GM19351 (cell line): ENCODE results near the gene TMEM154.

Experiments used
- ATAC-seq: cut with Tn5 transposase; IDR thresholded peaks from one replicate; pipeline ENCODE4 v1.9.1; 2021; ENCODE audit warnings: mild to moderate bottlenecking, moderate library complexity; ENCODE audit not compliant: unreplicated experiment

Gene TMEM154

GRCh38 chr4:152598454-152598853 is 81.3 kb downstream of the TMEM154 start:
- ATAC-seq, result no peak

DNA sequence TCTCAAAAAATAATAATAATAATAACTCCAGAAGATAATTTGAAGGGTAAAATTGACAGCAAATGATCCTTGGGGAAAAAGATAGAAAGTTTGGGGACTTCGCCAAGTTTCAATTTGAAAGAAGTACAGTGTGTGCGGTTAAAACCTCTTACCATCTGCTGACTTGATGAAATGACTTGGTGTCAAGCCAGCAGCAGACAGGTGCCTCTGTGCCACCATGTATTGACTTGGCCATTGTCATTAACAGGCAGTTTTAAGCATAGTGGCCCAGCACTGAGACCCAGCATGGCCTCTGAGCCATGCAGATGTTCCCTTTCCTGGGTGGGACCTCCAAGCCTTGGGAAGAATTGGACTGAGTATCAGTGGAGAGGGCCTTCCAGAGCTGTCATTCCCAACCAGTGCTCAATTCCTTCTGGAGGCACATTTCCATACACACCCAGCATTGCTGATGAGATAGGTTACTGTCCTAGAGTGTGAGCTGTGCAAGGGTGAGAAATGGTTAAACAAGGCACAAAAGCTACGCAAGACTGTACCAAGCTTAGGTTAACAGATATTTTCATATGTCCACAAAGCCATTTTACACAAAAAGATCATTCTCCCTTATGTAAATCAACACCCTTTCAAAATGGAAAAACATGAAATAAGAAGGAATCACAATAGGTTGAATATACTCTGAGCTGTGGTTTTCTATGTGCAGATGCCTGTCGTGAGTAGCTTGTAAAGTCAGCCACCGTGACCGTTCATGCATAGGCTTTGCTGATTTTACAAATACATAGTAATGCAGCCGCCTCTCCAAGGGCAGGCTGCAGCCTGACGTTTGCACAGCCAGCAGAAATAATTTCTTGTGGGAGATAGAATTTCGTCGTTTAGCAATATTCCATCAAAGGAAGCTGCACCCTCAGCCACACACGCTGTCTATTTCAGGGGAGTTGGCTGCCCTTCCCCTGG is 84.5 kb downstream of the TMEM154 start:
- peak; percentile 93 for ATAC-seq

GRCh38 chr4:152594057-152594456 is 85.7 kb downstream of the TMEM154 start:
- ATAC-seq, result no peak

DNA sequence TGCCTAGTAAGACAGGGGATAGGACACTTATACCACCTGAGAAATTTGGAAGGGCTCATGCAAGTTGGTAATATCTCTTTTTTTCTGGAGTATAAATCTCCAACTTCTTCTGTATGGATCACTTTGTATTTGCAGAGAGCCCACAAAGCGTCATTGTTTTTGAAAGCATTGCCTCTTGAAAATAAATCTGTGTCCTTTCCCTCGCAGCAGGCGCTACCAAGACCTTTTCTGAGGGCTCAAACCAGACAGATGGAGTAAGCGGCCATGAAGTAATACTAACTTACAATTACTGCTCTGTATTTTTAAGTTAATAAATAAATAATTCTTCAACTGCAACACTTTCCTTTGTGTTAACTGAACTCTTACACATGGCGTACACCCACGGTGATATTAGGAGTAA is 87.9 kb downstream of the TMEM154 start:
- ATAC-seq, result no peak

DNA sequence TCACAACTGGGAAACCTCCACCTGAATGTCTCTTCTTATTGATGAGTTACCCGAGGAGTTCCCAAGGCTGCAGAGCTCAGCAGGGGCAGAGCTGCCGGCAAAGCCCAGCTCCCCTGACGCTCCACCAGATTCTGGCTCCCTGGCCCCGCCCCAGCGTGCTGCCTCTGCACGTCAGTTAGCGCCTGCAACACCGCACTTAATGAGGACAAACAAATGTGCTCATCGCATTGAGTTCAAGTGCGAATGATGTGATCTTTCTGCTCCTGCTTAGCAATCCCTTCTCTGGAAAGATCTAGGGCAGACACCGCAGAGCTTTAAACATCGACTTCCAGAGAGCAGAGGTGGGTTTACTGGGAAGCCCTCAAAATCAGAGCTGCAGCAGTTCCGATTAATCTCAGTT is 88.4 kb downstream of the TMEM154 start:
- ATAC-seq, result no peak

GRCh38 chr4:152590179-152591031 is 89.4 kb downstream of the TMEM154 start:
- no peak for ATAC-seq

- ATAC-seq, result no peak
Observed at GRCh38 chr4:152588869-152589268, 90.9 kb downstream of the TMEM154 start.

DNA sequence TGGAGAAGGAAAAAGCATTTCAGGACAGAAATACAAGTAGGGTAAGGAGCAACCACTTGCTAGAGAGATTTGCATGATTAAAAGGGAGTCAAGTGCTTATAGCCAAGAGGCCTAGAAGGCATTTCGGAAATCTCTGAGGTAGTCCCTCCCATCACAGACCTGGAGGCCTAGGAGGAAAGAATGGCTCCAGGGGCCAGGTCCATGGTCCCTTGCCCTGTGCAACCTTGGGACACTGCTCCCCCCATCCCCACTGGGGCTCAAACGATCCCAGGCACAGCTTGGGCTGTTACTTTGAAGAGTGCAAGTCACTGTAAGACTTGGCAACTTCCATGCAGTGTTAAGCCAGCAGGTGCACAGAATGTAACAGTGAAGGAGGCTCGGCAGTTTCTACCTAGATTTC is 92.7 kb downstream of the TMEM154 start:
- no peak for ATAC-seq

DNA sequence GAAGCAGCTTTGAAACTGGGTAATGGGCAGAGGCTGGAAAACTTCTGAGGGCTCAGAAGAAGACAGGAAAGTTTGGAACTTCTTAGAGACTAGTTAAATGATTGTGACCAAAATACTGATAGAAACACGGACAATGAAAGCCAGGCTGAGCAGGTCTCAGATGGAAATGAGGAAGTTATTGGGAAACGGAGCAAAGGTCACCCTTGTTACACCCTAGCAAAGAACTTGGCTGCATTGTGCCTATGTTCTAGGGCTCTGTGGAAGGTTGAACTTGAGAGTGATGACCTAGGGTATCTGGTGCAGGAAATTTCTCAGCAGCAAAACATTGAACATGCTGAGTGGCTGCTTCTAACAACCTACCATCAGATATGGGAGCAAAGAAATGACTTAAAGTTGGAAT is 93.1 kb downstream of the TMEM154 start:
- ATAC-seq, result no peak

DNA sequence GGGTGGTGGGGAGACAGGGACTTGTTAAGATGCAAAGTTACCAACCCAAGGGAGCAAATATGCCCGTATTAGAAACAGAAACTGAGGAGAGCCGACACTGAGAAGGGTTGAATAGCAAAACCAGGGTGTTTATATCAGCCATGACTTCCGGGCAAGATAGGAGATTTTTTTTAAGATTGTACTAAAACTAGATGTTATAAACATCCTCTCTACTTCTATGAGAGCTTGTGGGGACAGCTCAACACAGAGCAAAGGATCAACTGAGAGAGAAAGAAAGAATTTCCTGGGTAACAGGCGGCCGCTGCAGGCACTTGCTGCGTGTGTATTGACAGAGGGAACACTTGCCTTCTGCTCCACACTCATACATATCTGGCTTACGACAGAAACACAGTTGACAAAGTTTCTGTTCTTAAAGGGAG is 94.8 kb downstream of the TMEM154 start:
- ATAC-seq, result peak; percentile 78

- no peak for ATAC-seq
Observed at GRCh38 chr4:152581536-152582160, 98.1 kb downstream of the TMEM154 start.

- no peak for ATAC-seq
Observed at GRCh38 chr4:152579916-152580315, 99.9 kb downstream of the TMEM154 start.

DNA sequence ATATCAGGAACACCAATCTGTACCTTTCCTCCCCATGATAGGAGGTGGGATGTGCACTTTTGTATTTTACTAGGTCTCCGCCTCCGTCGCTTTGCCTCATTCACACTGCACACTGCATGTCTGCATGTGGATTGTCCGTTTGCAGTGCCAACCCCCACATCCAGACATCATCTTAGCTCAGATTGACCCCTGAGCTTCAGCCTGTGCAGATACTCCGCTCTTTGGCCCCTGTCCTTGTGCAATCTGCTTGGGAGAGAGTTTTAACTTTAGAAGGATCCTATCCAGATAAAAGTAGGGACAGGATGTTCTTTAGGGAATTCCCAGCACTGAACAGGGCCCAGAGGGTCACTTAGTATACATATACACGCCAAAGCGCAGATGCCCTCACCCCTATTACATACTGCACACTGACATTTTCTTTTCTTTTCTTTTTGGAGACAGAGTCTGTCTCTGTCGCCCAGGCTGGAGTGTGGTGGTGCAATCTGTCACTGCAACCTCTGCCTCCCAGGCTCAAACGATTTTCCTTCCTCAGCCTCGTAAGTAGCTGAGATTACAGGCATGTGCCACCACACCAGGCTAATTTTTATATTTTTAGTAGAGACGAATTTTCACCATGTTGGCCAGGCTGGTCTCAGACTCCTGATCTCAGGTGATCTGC is 100.6 kb downstream of the TMEM154 start:
- no peak for ATAC-seq

GRCh38 chr4:152578670-152579069 is 101.1 kb downstream of the TMEM154 start:
- ATAC-seq, result no peak

GRCh38 chr4:152577708-152578396 is 101.9 kb downstream of the TMEM154 start:
- ATAC-seq, result peak; percentile 77

- no peak for ATAC-seq
Observed at GRCh38 chr4:152575533-152575932, 104.3 kb downstream of the TMEM154 start.

GRCh38 chr4:152573861-152574260 is 105.9 kb downstream of the TMEM154 start:
- ATAC-seq, result no peak

DNA sequence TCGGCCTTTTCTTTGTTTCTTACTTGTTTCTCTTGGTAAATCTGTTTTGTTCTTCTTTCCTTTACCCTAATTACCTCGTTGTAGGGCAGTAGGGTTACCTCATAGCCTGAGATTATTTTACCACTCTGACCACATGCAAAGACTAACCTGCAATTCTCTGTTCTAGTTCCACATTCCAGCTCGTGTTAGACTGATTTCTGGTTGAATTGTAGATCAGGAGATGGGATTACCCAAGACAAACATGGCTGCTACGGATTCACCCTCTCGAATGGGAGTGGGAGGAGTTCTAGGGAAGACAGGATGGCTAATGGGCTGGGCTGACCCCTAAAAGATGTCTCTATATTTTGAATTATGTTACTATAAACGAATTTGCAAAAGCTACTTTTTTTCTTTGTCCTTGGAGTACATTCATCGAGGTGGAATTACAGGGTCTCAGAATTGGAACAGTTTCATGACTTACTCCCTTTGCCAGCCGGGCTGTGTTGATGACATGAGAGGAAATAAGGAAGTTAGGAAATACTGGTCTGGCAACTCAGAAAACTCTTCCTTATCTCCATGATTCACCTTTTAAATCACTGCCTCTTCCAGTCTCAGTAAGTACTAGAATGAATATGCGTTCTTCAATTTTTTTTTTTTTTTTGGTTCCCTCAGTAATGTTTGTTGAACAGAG is 107.2 kb downstream of the TMEM154 start:
- ATAC-seq, result peak; percentile 86

DNA sequence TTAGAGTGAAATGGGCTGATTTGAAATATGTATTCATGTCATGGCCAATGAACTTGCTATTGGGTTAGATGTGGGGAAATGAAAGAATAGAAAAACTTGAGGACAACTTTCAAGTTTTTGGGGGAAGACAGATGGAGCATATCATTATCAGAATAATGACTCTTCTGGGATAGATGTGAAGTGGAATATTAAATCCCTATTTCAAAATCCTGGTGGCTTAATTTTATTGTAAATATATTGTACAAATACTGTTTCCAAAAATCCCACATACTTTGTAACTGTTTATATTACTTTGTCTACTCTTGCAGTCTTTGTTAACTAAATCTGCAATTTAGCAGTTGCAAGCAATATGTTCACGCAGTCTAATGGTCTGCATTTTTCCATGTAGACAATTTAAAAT is 108.0 kb downstream of the TMEM154 start:
- no peak for ATAC-seq

GRCh38 chr4:152571296-152571695 is 108.5 kb downstream of the TMEM154 start:
- ATAC-seq, result no peak
